Pancreas (tissue), 10 donors: ENCODE results near the gene DLX3. TPM values are rescaled to one million over a fixed set of nuclear protein-coding genes. Genes with fewer than 3 reads are reported as not detected.
A peak's percentile ranks its signal among the peaks of the same experiment; 100 is the strongest.

ENCODE experiments used
- ATAC-seq, 4 donors: fragments of 200-7000 bp; cut with Tn5 transposase; one replicate each; pipeline versions ENCODE4 v1.8.0 to v1.9.1; 2020; ENCODE audit warnings: mild to moderate bottlenecking in 4 of 4, moderate library complexity in 4 of 4
- DNase-seq, 6 donors: peaks; one replicate each; pipeline ENCODE4 v3.0.0-alpha.2; 2020
- FAIRE-seq: peaks from 2 replicates; lab custom pipeline; 2012; peaks lifted over from hg19 to GRCh38; lab: Jason Lieb, UNC
- H3K27ac ChIP-seq, 4 donors: fragments of 200-600 bp; sonication (generic); 1 replicate in 3 of 4; 2 replicates in 1 of 4; pipeline versions ENCODE4 v1.5.0 to v1.8.0; 2020
- H3K27me3 ChIP-seq, 4 donors: fragments of 200-600 bp; one replicate each; pipeline ENCODE4 v1.8.0; 2021
- H3K36me3 ChIP-seq, 3 donors: fragments of 200-600 bp; sonication (generic) in 1 of 3; one replicate each; pipeline versions ENCODE4 v1.5.0 to v1.8.0; 2020 to 2021
- H3K4me1 ChIP-seq, 3 donors: fragments of 200-600 bp; one replicate each; pipeline ENCODE4 v1.8.0; 2021
- H3K4me3 ChIP-seq, 4 donors: fragments of 200-600 bp; sonication (generic) in 2 of 4; one replicate each; pipeline versions ENCODE4 v1.5.0 to v1.8.0; 2020 to 2021
- H3K9me3 ChIP-seq, 4 donors: fragments of 200-600 bp; one replicate each; pipeline ENCODE4 v1.8.0; 2021
- CTCF ChIP-seq, 4 donors: fragments of 200-600 bp; sonication (generic) in 3 of 4; IDR thresholded peaks; one replicate each; pipeline versions ENCODE4 v1.5.0 to v1.8.0; 2021; ENCODE audit warnings: antibody characterized with exemption in 4 of 4
- WGBS, 2 donors: extraction: QIAGEN DNeasy Blood & Tissue Kit; methylation state at CpG; one replicate each; pipeline ENCODE4 v1.1.7; 2013; 5-methylcytosine and 5-hydroxymethylcytosine counted together
- intact Hi-C, 3 donors: fragments of 100-400 bp; cut with DNase I; formaldehyde crosslinking; loops; one replicate each; pipeline versions ENCODE4 v1.11.1 to v1.14.2; 2022
- polyA plus RNA-seq, 2 donors: library from polyadenylated mRNA; stranded (reverse); fragments of 200-250 nt; gene quantifications; one replicate each; pipeline ENCODE4 v1.2.3, GENCODE V29; 2013
- total RNA-seq, 6 donors: library from RNA; stranded (reverse); fragmentation: NEBNext Ultra II Directional in 4 of 6; extraction: Animal tissue kit (Norgen Biotek cat#: 25700) in 4 of 6; gene quantifications; one replicate each; pipeline versions ENCODE4 v1.2.1 to v1.2.4, GENCODE V29; 2021 to 2023
- donor health status: healthy with polysubstance abuse.
- donor health status: DM: no; HTN: no; CAD: no; lungs with moderate emphysema.
- donor health status: DM: no; HTN: no; CAD: no.
- donor health status: control.
- donor health status: control.
- donor health status: Bipolar disorder and iron deficiency.
- donor health status: DM: yes; HTN: yes; CAD: no.
- donor health status: DM: no; HTN: no; CAD: no.
- donor health status: DM: no; HTN: no; CAD: no.
- donor health status: DM: yes; HTN: yes; CAD: no.

DLX3 gene
- total and polyA plus RNA-seq, 8 donors = 0.09 to 0.53 (median 0.32) TPM

GRCh38 chr17:49969795-49970389, 25.1 kb downstream of the DLX3 start:
- FAIRE-seq = no peak
- Histone ChIP-seq H3K27ac (no peak overlapping the region), H3K27me3 (peaks cover 0 to 57% (median 7%) of the 10 kb centered on the region in 4 donors), H3K4me1 (peaks cover 0 to 13% (median 0%) of the 10 kb centered on the region in 3 donors), H3K9me3 (no peaks in the 10 kb centered on the region), H3K36me3 (no peaks in the 10 kb centered on the region), H3K4me3 (no peak overlapping the region)
- WGBS, 2 donors = 34 to 41% methylated on average over 18 of the region's 18 CpGs
- ATAC-seq = no peak
- TF ChIP-seq CTCF (IDR thresholded peaks at IDR 0.05) = no peak
- intact Hi-C loops = no loop called here
- no peak for DNase-seq

- ATAC-seq (peak; percentile 7 to 10 (median 8)), FAIRE-seq (no peak), DNase-seq (peak in 3 of 6 donors; percentile 75 to 87 (median 77))
- 5 to 6% methylated on average over 40 to 45 of the region's 45 CpGs for WGBS, 2 donors
- Histone ChIP-seq H3K27ac (no peak within 1 kb of the TSS), H3K27me3 (peaks cover 0 to 63% (median 10%) of the 10 kb centered on the region in 4 donors), H3K36me3 (no peaks in the 10 kb centered on the region), H3K4me1 (peaks cover 0 to 13% (median 0%) of the 10 kb centered on the region in 3 donors), H3K9me3 (no peaks in the 10 kb centered on the region), H3K4me3 (peak within 1 kb of the TSS; percentile 24 to 55 (median 44))
- intact Hi-C loops = no loop called here
- no peak for TF ChIP-seq CTCF (IDR thresholded peaks at IDR 0.05)
Measured at GRCh38 chr17:49969134-49969759, 25.8 kb downstream of the DLX3 start, which contains the start of gene DLX4. DLX4 (plus strand) TSS chr17:49969190; CDS start chr17:49969469, 279 bp downstream.

DNA sequence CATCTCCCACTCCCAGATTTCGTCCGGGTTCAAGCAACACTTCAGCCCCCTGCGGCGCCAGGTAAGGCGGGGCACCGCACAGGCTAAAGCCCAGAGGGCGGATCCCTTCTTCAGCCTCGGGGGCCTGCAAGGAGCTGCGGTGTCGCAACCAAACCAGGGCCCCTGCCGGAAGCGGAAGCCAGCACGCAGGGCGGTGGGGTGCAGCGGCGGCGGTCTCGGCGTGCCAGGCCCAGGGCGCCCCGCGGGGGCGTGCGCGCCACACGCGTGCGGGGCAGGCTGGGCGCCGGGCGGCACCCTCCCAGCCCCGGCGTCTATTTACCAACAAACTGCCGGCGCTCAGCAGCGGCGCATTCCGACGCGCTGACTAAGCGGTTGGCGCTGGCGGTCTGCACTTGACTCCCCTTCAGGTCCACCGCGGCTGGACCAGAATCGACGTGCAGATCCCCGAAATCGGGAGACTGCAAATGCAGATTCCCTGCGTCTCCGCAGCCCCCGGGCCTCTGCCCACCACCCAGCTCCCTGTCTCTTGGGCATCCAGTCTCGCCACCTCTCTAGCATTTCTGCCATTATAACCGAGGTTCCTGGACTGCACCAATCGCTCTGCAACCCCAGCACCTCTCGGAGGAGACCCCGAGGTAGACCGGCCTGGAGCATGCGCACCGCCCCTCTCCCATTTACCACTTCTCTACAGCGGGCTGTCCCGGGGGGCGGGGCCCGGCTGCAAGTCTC, 26.5 kb downstream of the DLX3 start:
- Histone ChIP-seq H3K27me3 (peaks cover 0 to 69% (median 12%) of the 10 kb centered on the region in 4 donors), H3K36me3 (no peaks in the 10 kb centered on the region), H3K4me3 (peak overlapping the region; percentile 24 to 55 (median 44)), H3K4me1 (peaks cover 0 to 13% (median 0%) of the 10 kb centered on the region in 3 donors), H3K9me3 (no peaks in the 10 kb centered on the region), H3K27ac (no peak overlapping the region)
- DNase-seq (peak; percentile 48 to 78 (median 60)), ATAC-seq (peak; percentile 74 to 87 (median 79)), FAIRE-seq (no peak)
- no peak for TF ChIP-seq CTCF (IDR thresholded peaks at IDR 0.05)
- intact Hi-C loops = no loop called here
- WGBS, 2 donors = 2 to 3% methylated on average over 62 to 64 of the region's 64 CpGs

DNA sequence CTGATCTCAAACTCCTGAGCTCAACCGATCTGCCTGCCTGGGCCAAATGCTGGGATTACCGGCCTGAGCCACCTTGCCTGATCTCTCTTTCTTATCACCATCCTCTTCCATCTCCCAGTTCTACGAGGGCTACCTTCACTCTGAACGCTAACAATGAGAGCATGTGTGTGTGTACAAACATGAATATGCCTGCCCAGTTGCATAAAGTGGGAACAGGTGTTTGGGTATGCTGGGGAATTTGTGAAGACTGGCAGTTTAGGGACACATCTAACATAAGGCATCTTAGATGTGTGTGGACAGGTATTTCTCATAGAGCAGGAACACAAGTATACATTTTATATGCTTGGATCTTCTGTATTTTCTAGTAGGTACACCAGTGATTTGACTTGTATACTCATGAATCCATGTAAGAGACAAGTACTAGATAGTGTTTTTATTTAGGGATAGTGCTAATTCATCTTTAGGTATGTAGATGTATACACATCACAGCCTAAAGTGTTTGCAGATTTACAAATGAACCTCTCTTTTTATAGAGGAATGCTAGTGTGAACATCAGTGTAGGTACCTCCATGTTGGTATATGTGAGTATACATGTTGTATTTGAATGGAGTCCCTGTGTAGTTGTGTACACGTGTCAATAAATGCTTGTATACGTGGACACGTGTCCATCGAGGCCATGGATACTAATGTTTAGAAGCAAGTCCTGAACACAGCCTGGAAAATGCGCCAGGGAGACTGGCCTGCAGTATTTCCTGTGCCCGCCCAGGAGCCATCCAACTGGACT, 27.2 kb downstream of the DLX3 start:
- no peak for DNase-seq
- TF ChIP-seq CTCF (IDR thresholded peaks at IDR 0.05) = no peak
- WGBS, 2 donors = 38% methylated on average over 10 of the region's 10 CpGs
- Histone ChIP-seq H3K27ac (no peak overlapping the region), H3K27me3 (peaks cover 0 to 66% (median 12%) of the 10 kb centered on the region in 4 donors), H3K4me1 (peaks cover 0 to 13% (median 0%) of the 10 kb centered on the region in 3 donors), H3K36me3 (no peaks in the 10 kb centered on the region), H3K9me3 (no peaks in the 10 kb centered on the region), H3K4me3 (peak overlapping the region in 2 of 4 donors; percentile 43 to 55)
- intact Hi-C loops = no loop called here
- no peak for FAIRE-seq
- ATAC-seq = no peak
